K562 (cell line): ENCODE data around the gene SPON1. TPM values are rescaled to one million over a fixed set of nuclear protein-coding genes. Genes with fewer than 3 reads are reported as not detected.

Source experiments
- ATAC-seq: fragments of 200-7000 bp; cut with Tn5 transposase; 3 replicates; pipeline ENCODE4 v1.9.1; 2020; ENCODE audit warnings: moderate library complexity
- BruUV-seq: library from RNA; stranded (reverse); fragments of 400-500 nt; replicated peaks from 2 replicates; lab custom pipeline; 2021; lab: Mats Ljungman, UMichigan
- CTCF ChIA-PET: fragments of 300-600 bp; formaldehyde crosslinking; extraction: SDS; loops from one replicate; lab custom pipeline; 2021; ENCODE audit warnings: low intra/inter-chr PET ratio; lab: Yijun Ruan, JAX
- POLR2A ChIA-PET: fragments of 300-600, 350-650 bp; sonication (Branson Sonifier 250); formaldehyde crosslinking; extraction: SDS; loops from one replicate; lab custom pipeline; 2021; ENCODE audit warnings: antibody characterized with exemption, inconsistent platforms; lab: Yijun Ruan, JAX
- DNase-seq, 4 experiments: peaks; one replicate each; pipeline versions ENCODE4 v3.0.0 to v3.0.0-alpha.2; 2011 to 2018; ENCODE audit warnings: low spot score in 3 of 4, mixed read lengths in 3 of 4; ENCODE audit errors: extremely low read depth in 1 of 4
- FAIRE-seq: peaks from 2 replicates; lab custom pipeline; 2011; peaks lifted over from hg19 to GRCh38; lab: Jason Lieb, UNC
- H2AFZ ChIP-seq: 2 replicates; pipeline ENCODE4 v1.6.0; 2011; ENCODE audit warnings: low read depth, low read length, control low read depth, inconsistent platforms
- H3K27ac ChIP-seq: fragments of 200-600 bp; 3 replicates; pipeline ENCODE4 v1.8.0; 2011; ENCODE audit warnings: low read depth, mild to moderate bottlenecking, control low read depth, inconsistent platforms, low read length, moderate library complexity, mixed read lengths; ENCODE audit errors: extremely low read depth
- H3K27me3 ChIP-seq, 2 experiments: fragments of 300-600 bp in 1 of 2; 2 replicates in 1 of 2; 3 replicates in 1 of 2; pipeline versions ENCODE4 v1.6.0 to v1.8.0; 2011; ENCODE audit warnings: inconsistent platforms in 2 of 2, low read length in 2 of 2, mild to moderate bottlenecking in 1 of 2, mixed read lengths in 1 of 2, moderate library complexity in 1 of 2; ENCODE audit not compliant: control insufficient read depth in 2 of 2, insufficient read depth in 2 of 2
- H3K36me3 ChIP-seq: fragments of 300-600 bp; 3 replicates; pipeline ENCODE4 v1.8.0; 2011; ENCODE audit warnings: mild to moderate bottlenecking, low read length, inconsistent platforms; ENCODE audit not compliant: control insufficient read depth, insufficient read depth
- H3K4me1 ChIP-seq, 2 experiments: fragments of 200-600 bp in 1 of 2; replicated peaks in 1 of 2; 2 replicates in 1 of 2; 3 replicates in 1 of 2; pipeline versions ENCODE4 v1.5.1 to v1.8.0; 2011; ENCODE audit warnings: inconsistent platforms in 2 of 2, low read length in 2 of 2, mild to moderate bottlenecking in 1 of 2, mixed read lengths in 1 of 2, moderate library complexity in 1 of 2; ENCODE audit not compliant: control insufficient read depth in 2 of 2, insufficient read depth in 2 of 2
- H3K4me2 ChIP-seq: 2 replicates; pipeline ENCODE4 v1.6.1; 2011; ENCODE audit warnings: low read length, control low read depth, inconsistent platforms, mixed read lengths; ENCODE audit not compliant: insufficient read depth
- H3K4me3 ChIP-seq: fragments of 200-600 bp; sonication (generic), shearing (Covaris generic); 2 replicates; pipeline ENCODE4 v1.5.1; 2016; ENCODE audit warnings: control low read depth, inconsistent platforms
- H3K79me2 ChIP-seq: fragments of 200-600 bp; 3 replicates; pipeline ENCODE4 v1.8.0; 2011; ENCODE audit warnings: low read length, inconsistent platforms; ENCODE audit not compliant: control insufficient read depth, insufficient read depth
- H3K9ac ChIP-seq, 2 experiments: 2 replicates each; pipeline versions ENCODE4 v1.6.0 to v1.6.1; 2011; ENCODE audit warnings: low read depth in 2 of 2, low read length in 2 of 2, control low read depth in 1 of 2, inconsistent platforms in 1 of 2, mild to moderate bottlenecking in 1 of 2, mixed read lengths in 1 of 2; ENCODE audit not compliant: insufficient read depth in 1 of 2
- H3K9me1 ChIP-seq: one replicate; pipeline ENCODE4 v1.6.0; 2011; ENCODE audit warnings: inconsistent platforms, mild to moderate bottlenecking, low read length, moderate library complexity; ENCODE audit not compliant: control insufficient read depth, insufficient read depth
- H3K9me3 ChIP-seq: replicated peaks from 2 replicates; pipeline ENCODE4 v1.5.1; 2011; ENCODE audit warnings: low read depth, low read length, inconsistent platforms; ENCODE audit not compliant: control insufficient read depth, insufficient read depth
- H4K20me1 ChIP-seq: replicated peaks from 2 replicates; pipeline ENCODE4 v1.6.1; 2011; ENCODE audit warnings: low read length, inconsistent platforms, mixed read lengths; ENCODE audit not compliant: control insufficient read depth, insufficient read depth
- BCOR ChIP-seq: fragments of 450-650 bp; IDR thresholded peaks from 2 replicates; pipeline ENCODE4 v1.6.1; 2016
- CBFA2T2 ChIP-seq: fragments of 450-650 bp; conservative IDR thresholded peaks from 2 replicates; pipeline ENCODE4 v1.6.1; 2017; ENCODE audit warnings: mild to moderate bottlenecking
- DLX4 ChIP-seq: fragments of 250-450 bp; sonication (Bioruptor Pico); IDR thresholded peaks from 2 replicates; pipeline ENCODE4 v1.6.1; 2021; ENCODE audit warnings: mild to moderate bottlenecking
- IFI16 ChIP-seq: fragments of 250-450 bp; sonication (Bioruptor Pico); IDR thresholded peaks from 2 replicates; pipeline ENCODE4 v2.1.2; 2022; ENCODE audit warnings: mild to moderate bottlenecking, inconsistent platforms
- KDM5B ChIP-seq: fragments of 200-600 bp; sonication (generic); IDR thresholded peaks from 2 replicates; pipeline ENCODE4 v1.6.1; 2012; ENCODE audit warnings: low read depth, mild to moderate bottlenecking, moderate library complexity, low read length, control low read depth, inconsistent platforms; ENCODE audit not compliant: insufficient replicate concordance
- NCOR1 ChIP-seq: fragments of 450-650 bp; IDR thresholded peaks from 2 replicates; pipeline ENCODE4 v1.6.1; 2016; ENCODE audit warnings: mild to moderate bottlenecking, moderate library complexity
- NKRF ChIP-seq: fragments of 450-650 bp; IDR thresholded peaks from 2 replicates; pipeline ENCODE4 v1.6.1; 2016; ENCODE audit warnings: borderline replicate concordance
- PHB2 ChIP-seq: fragments of 450-650 bp; IDR thresholded peaks from 2 replicates; pipeline ENCODE4 v1.6.1; 2017; ENCODE audit warnings: low read depth
- RAD51 ChIP-seq: fragments of 450-650 bp; IDR thresholded peaks from 2 replicates; pipeline ENCODE4 v1.7.1; 2016; ENCODE audit warnings: low read depth, mild to moderate bottlenecking, borderline replicate concordance
- SMARCB1 ChIP-seq: IDR thresholded peaks from 2 replicates; pipeline ENCODE4 v1.6.1; 2011; ENCODE audit warnings: improper control_type of control experiment, low read depth; ENCODE audit not compliant: insufficient read length
- ZNF197 ChIP-seq: fragments of 200-800 bp; sonication (Bioruptor generic); IDR thresholded peaks from 2 replicates; pipeline ENCODE4 v1.6.1; 2016; ENCODE audit warnings: low read depth, missing genetic modification characterization, missing compliant biosample characterization
- ZNF408 ChIP-seq: fragments of 250-450 bp; sonication (Bioruptor Pico); IDR thresholded peaks from 2 replicates; pipeline ENCODE4 v1.4.0; 2020; ENCODE audit warnings: low read depth, mild to moderate bottlenecking, moderate library complexity
- ZNF785 ChIP-seq: fragments of 250-450 bp; sonication (Bioruptor Pico); IDR thresholded peaks from 2 replicates; pipeline ENCODE4 v1.4.0; 2020; ENCODE audit warnings: mild to moderate bottlenecking
- WGBS: fragments of 100-300 bp; shearing (Covaris generic); methylation state at CpG from one replicate; pipeline ENCODE4 v1.1.6; 2016; ENCODE audit warnings: low coverage, mixed read lengths; ENCODE audit not compliant: insufficient coverage; ENCODE audit errors: missing lambda C conversion rate; 5-methylcytosine and 5-hydroxymethylcytosine counted together
- in situ Hi-C: fragments of 300-500 bp; cut with MboI; formaldehyde crosslinking; loops from 4 replicates; pipeline ENCODE4 v1.15.0; 2018; ENCODE audit warnings: inconsistent platforms, mixed read lengths
- intact Hi-C: fragments of 100-400 bp; cut with micrococcal nuclease; formaldehyde crosslinking; loops from 2 replicates; pipeline ENCODE4 v1.14.2; 2022
- polyA plus RNA-seq, 8 experiments: library from polyadenylated mRNA; depleted of rRNA in 4 of 8; stranded (reverse) in 5 of 8; unstranded in 3 of 8; fragments of >200 nt; fragmentation: Nextera tagmentation in 2 of 8; fragmentation: Illumina TruSeq in 1 of 8; extraction: Ambion mirVana in 2 of 8; extraction: Trizol in 1 of 8; gene quantifications; 2 replicates each; pipeline versions ENCODE4 v1.2.1 to v1.2.3, GENCODE V29; 2011 to 2014; ENCODE audit warnings: inconsistent platforms in 1 of 8, missing spikeins in 1 of 8
- total RNA-seq, 7 experiments: library from RNA; depleted of rRNA in 6 of 7; stranded (reverse); fragments of >200 nt in 6 of 7; fragmentation: Illumina TruSeq in 2 of 7; extraction: Trizol in 2 of 7; gene quantifications; 2 replicates each; pipeline versions ENCODE4 v1.2.1 to v1.2.3, GENCODE V29; 2011 to 2021; ENCODE audit warnings: low replicate concordance in 1 of 7

SPON1 gene
- total and polyA plus RNA-seq, 9 of the 15 experiments (the other 6 are each of a cell fraction or from before 2014, with no cell fraction given): 0.04 to 0.06 TPM; not detected in 7

GRCh38 chr11:14073849-14074476 lies 111.4 kb downstream of the SPON1 start (continued):
- TF ChIP-seq NCOR1: no peak
- no peak for TF ChIP-seq ZNF408 (CRISPR knock-in tag)
- no peak for TF ChIP-seq PHB2
- TF ChIP-seq RAD51: peak; percentile 74
- TF ChIP-seq BCOR: no peak
- TF ChIP-seq SMARCB1: no peak
- peak; percentile 24; the same call in 1 of the 2 replicates for TF ChIP-seq CBFA2T2

GRCh38 chr11:14075118-14076078 lies 112.9 kb downstream of the SPON1 start:
- Histone ChIP-seq H2AFZ (no peak overlapping the region), H3K27me3 (0 out of 5 replicates have a peak, but pooled peaks cover 0 to 4% of the 10 kb centered on the region in 2 experiments), H3K9me3 (no peaks in the 10 kb centered on the region), H3K36me3 (no peaks in the 10 kb centered on the region), H3K9ac (no peak overlapping the region), H3K4me1 (no peaks in the 10 kb centered on the region), H3K27ac (no peak overlapping the region), H3K4me2 (no peak overlapping the region), H3K4me3 (no peak overlapping the region), H3K9me1 (no peaks in the 10 kb centered on the region), H3K79me2 (no peaks in the 10 kb centered on the region), H4K20me1 (no peaks in the 10 kb centered on the region)
- intact Hi-C loops: no loop called here
- DNase-seq (no peak), FAIRE-seq (no peak), ATAC-seq (no peak)
- no peak for TF ChIP-seq KDM5B
- no peak for TF ChIP-seq ZNF785
- no peak for TF ChIP-seq IFI16 (CRISPR knock-in tag)
- no peak for TF ChIP-seq ZNF197
- TF ChIP-seq DLX4 (CRISPR knock-in tag): no peak
- TF ChIP-seq NKRF: no peak
- no TSS peak for BruUV-seq
- POLR2A ChIA-PET: interaction anchor here (1.1 kb wide), 1 partner anchor 17 kb away, joined by 3 read pairs; no protein-coding TSS in a partner anchor
- in situ Hi-C loops: no loop called here
- WGBS: 3% methylated on average over 10 of the region's 10 CpGs
- CTCF ChIA-PET: no interaction called here
